Amniotic epithelial cell (primary cell): ENCODE results near the gene HUWE1.
"Not testable (repeated sequence)": the region's sequence is repeated elsewhere in the genome, so short reads cannot be mapped to it uniquely, and the experiment has no call there.

Experiments used
- DNase-seq: peaks from one replicate; pipeline ENCODE4 v3.0.0-alpha.2; 2010; ENCODE audit warnings: low read depth

HUWE1 gene

GRCh38 chrX:53686151-53686885, at the start of gene HUWE1:
Gene HUWE1, minus strand, starts transcription at chrX:53686719. Its CDS starts 32,612 bp downstream, at chrX:53654107.
- peak; percentile 57 for DNase-seq

- peak; percentile 26 for DNase-seq
Observed at GRCh38 chrX:53732797-53733196, 46.3 kb upstream of the HUWE1 start.

- peak; percentile 15 for DNase-seq
Observed at GRCh38 chrX:53729751-53730150, 43.2 kb upstream of the HUWE1 start.

GRCh38 chrX:53728506-53728905, 42.0 kb upstream of the HUWE1 start:
- DNase-seq, result no peak

GRCh38 chrX:53724872-53725271, 38.4 kb upstream of the HUWE1 start:
- DNase-seq, result no peak

GRCh38 chrX:53723381-53723780, 36.9 kb upstream of the HUWE1 start:
- DNase-seq, result no peak

GRCh38 chrX:53721610-53722009, 35.1 kb upstream of the HUWE1 start:
- DNase-seq, result not testable (repeated sequence)

- not testable (repeated sequence) for DNase-seq
Observed at GRCh38 chrX:53719666-53720065, 33.1 kb upstream of the HUWE1 start.

GRCh38 chrX:53718073-53718472, 31.6 kb upstream of the HUWE1 start:
- no peak for DNase-seq

GRCh38 chrX:53717205-53717604, 30.7 kb upstream of the HUWE1 start:
- DNase-seq, result no peak

GRCh38 chrX:53716328-53717088, 30.0 kb upstream of the HUWE1 start:
- DNase-seq, result no peak

GRCh38 chrX:53715346-53715924, 28.9 kb upstream of the HUWE1 start:
- DNase-seq, result no peak

- DNase-seq, result no peak
Observed at GRCh38 chrX:53714580-53715345, 28.2 kb upstream of the HUWE1 start.

GRCh38 chrX:53713987-53714579, 27.6 kb upstream of the HUWE1 start:
- no peak for DNase-seq

- DNase-seq, result no peak
Observed at GRCh38 chrX:53711436-53711835, 24.9 kb upstream of the HUWE1 start.

GRCh38 chrX:53704854-53705253, 18.3 kb upstream of the HUWE1 start:
- DNase-seq, result no peak

GRCh38 chrX:53704294-53704693, 17.8 kb upstream of the HUWE1 start:
- no peak for DNase-seq

GRCh38 chrX:53695946-53696549, 9.5 kb upstream of the HUWE1 start:
- no peak for DNase-seq

GRCh38 chrX:53694642-53695041, 8.1 kb upstream of the HUWE1 start:
- no peak for DNase-seq

GRCh38 chrX:53688300-53688699, 1.8 kb upstream of the HUWE1 start:
- DNase-seq, result no peak

GRCh38 chrX:53685711-53686110, 808 bp downstream of the HUWE1 start:
- no peak for DNase-seq
